HepG2 (cell line): ENCODE data around the gene C5orf24. TPM values are rescaled to one million over a fixed set of nuclear protein-coding genes. Genes with fewer than 3 reads are reported as not detected.

Experiments
- ADNP ChIP-seq: sonication (generic); formaldehyde crosslinking; IDR thresholded peaks from 2 replicates; pipeline ENCODE4 v1.4.0; 2020; ENCODE audit warnings: missing genetic modification reagents
- ARID2 ChIP-seq: sonication (generic); formaldehyde crosslinking; IDR thresholded peaks from 2 replicates; pipeline ENCODE4 v1.8.1; 2022; ENCODE audit warnings: mild to moderate bottlenecking, missing genetic modification reagents, borderline replicate concordance
- ATF6 ChIP-seq: sonication (generic); formaldehyde crosslinking; conservative IDR thresholded peaks from 2 replicates; pipeline ENCODE4 v1.4.0; 2020; ENCODE audit warnings: missing genetic modification reagents
- CREM ChIP-seq, 2 experiments: sonication (generic) in 1 of 2; formaldehyde crosslinking in 1 of 2; IDR thresholded peaks; 2 replicates each; pipeline versions ENCODE4 v1.4.0 to v1.6.1; 2016 to 2020; ENCODE audit warnings: antibody characterized with exemption in 1 of 2, mild to moderate bottlenecking in 1 of 2, missing genetic modification reagents in 1 of 2
- E2F2 ChIP-seq: sonication (generic); formaldehyde crosslinking; IDR thresholded peaks from 2 replicates; pipeline ENCODE4 v1.4.0; 2020; ENCODE audit warnings: missing genetic modification reagents, borderline replicate concordance
- GRHL1 ChIP-seq: sonication (generic); formaldehyde crosslinking; conservative IDR thresholded peaks from 2 replicates; pipeline ENCODE4 v1.8.0; 2022; ENCODE audit warnings: missing genetic modification reagents
- HHEX ChIP-seq: IDR thresholded peaks from 2 replicates; pipeline ENCODE4 v1.6.1; 2016; ENCODE audit warnings: control low read depth
- HIC2 ChIP-seq: sonication (generic); formaldehyde crosslinking; IDR thresholded peaks from 2 replicates; pipeline ENCODE4 v1.9.0; 2022; ENCODE audit warnings: low read depth, missing genetic modification reagents
- MZF1 ChIP-seq: sonication (generic); formaldehyde crosslinking; IDR thresholded peaks from 2 replicates; pipeline ENCODE4 v1.8.1; 2023; ENCODE audit warnings: mild to moderate bottlenecking, missing genetic modification reagents, borderline replicate concordance
- NFATC3 ChIP-seq: sonication (generic); formaldehyde crosslinking; IDR thresholded peaks from 2 replicates; pipeline ENCODE4 v1.5.1; 2020; ENCODE audit warnings: mild to moderate bottlenecking, missing genetic modification reagents
- NR2C2 ChIP-seq: sonication (generic); formaldehyde crosslinking; IDR thresholded peaks from 2 replicates; pipeline ENCODE4 v1.4.0; 2020; ENCODE audit warnings: missing genetic modification reagents, mild to moderate bottlenecking, moderate library complexity, borderline replicate concordance
- RAD21 ChIP-seq: fragments of 450-650 bp; formaldehyde crosslinking; IDR thresholded peaks from 2 replicates; pipeline ENCODE4 v1.5.0; 2020; ENCODE audit warnings: mild to moderate bottlenecking
- SALL1 ChIP-seq: sonication (generic); formaldehyde crosslinking; IDR thresholded peaks from 2 replicates; pipeline ENCODE4 v1.8.0; 2022; ENCODE audit warnings: mild to moderate bottlenecking, missing genetic modification reagents
- TOPORS ChIP-seq: sonication (generic); formaldehyde crosslinking; IDR thresholded peaks from 2 replicates; pipeline ENCODE4 v1.8.0; 2023; ENCODE audit warnings: mild to moderate bottlenecking, missing genetic modification reagents
- ZBTB1 ChIP-seq: sonication (generic); formaldehyde crosslinking; IDR thresholded peaks from 2 replicates; pipeline ENCODE4 v1.4.0; 2020; ENCODE audit warnings: missing genetic modification reagents, borderline replicate concordance
- ZMAT5 ChIP-seq: sonication (generic); formaldehyde crosslinking; IDR thresholded peaks from 2 replicates; pipeline ENCODE4 v1.5.0; 2020; ENCODE audit warnings: mild to moderate bottlenecking, low read depth, missing genetic modification reagents, borderline replicate concordance
- ZNF234 ChIP-seq: sonication (generic); formaldehyde crosslinking; conservative IDR thresholded peaks from 2 replicates; pipeline ENCODE4 v1.5.1; 2020; ENCODE audit warnings: mild to moderate bottlenecking, missing genetic modification reagents
- ZNF260 ChIP-seq: sonication (generic); formaldehyde crosslinking; IDR thresholded peaks from 2 replicates; pipeline ENCODE4 v1.4.0; 2020; ENCODE audit warnings: missing genetic modification reagents, low read depth, mild to moderate bottlenecking, borderline replicate concordance
- ZNF329 ChIP-seq: sonication (generic); formaldehyde crosslinking; IDR thresholded peaks from 2 replicates; pipeline ENCODE4 v1.9.0; 2021; ENCODE audit warnings: low read depth, mild to moderate bottlenecking, missing genetic modification reagents
- ZNF383 ChIP-seq: sonication (generic); formaldehyde crosslinking; IDR thresholded peaks from 2 replicates; pipeline ENCODE4 v1.4.0; 2020; ENCODE audit warnings: missing genetic modification reagents, mild to moderate bottlenecking, borderline replicate concordance
- ZNF615 ChIP-seq: sonication (generic); formaldehyde crosslinking; IDR thresholded peaks from 2 replicates; pipeline ENCODE4 v1.5.0; 2020; ENCODE audit warnings: mild to moderate bottlenecking, missing genetic modification reagents, borderline replicate concordance
- polyA plus RNA-seq, 8 experiments: library from polyadenylated mRNA; depleted of rRNA in 3 of 8; stranded (reverse) in 7 of 8; unstranded in 1 of 8; fragments of >200 nt; fragmentation: Illumina TruSeq in 4 of 8; extraction: Trizol in 4 of 8; gene quantifications; 2 replicates each; pipeline versions ENCODE4 v1.2.1 to v1.2.3, GENCODE V29; 2011 to 2016; ENCODE audit warnings: low read depth in 4 of 8, missing spikeins in 1 of 8, mixed read lengths in 1 of 8; ENCODE audit not compliant: insufficient read depth in 1 of 8
- total RNA-seq, 5 experiments: library from RNA; depleted of rRNA; stranded (reverse); fragments of >200 nt; fragmentation: Illumina TruSeq; extraction: Trizol; gene quantifications; 2 replicates each; pipeline ENCODE4 v1.2.3, GENCODE V29; 2016; ENCODE audit warnings: low read depth in 1 of 5

C5orf24 gene
- total and polyA plus RNA-seq, 2 of the 13 experiments (the other 11 are each of a cell fraction or from before 2014, with no cell fraction given) = 34.6 to 41.5 TPM

GRCh38 chr5:134904610-134905245 is 59.0 kb downstream of the C5orf24 start, which contains the start of gene PCBD2 (continued):
- TF ChIP-seq HIC2 (CRISPR knock-in tag) (peak; percentile 74; the same call in 1 of the 2 replicates), ADNP (0 out of 2 replicates have a peak, but pooled peaks have one; percentile 45), ZBTB1 (CRISPR knock-in tag) (no peak), ZNF234 (CRISPR knock-in tag) (no peak), MZF1 (CRISPR knock-in tag) (no peak), ARID2 (CRISPR knock-in tag) (no peak), RAD21 (CRISPR knock-in tag) (peak; percentile 88), HHEX (no peak), ZNF383 (CRISPR knock-in tag) (peak; percentile 52; the same call in 1 of the 2 replicates), SALL1 (CRISPR knock-in tag) (peak; percentile 85), ZNF260 (CRISPR knock-in tag) (no peak), CREM (IDR thresholded peaks at IDR 0.05) (no peak), CREM (CRISPR knock-in tag; IDR thresholded peaks at IDR 0.05) (no peak), NR2C2 (CRISPR knock-in tag) (peak; percentile 47; the same call in 1 of the 2 replicates), ZNF329 (CRISPR knock-in tag) (0 out of 2 replicates have a peak, but pooled peaks have one; percentile 36), TOPORS (CRISPR knock-in tag) (peak; percentile 95), E2F2 (CRISPR knock-in tag) (no peak), ZNF615 (CRISPR knock-in tag) (0 out of 2 replicates have a peak, but pooled peaks have one; percentile 75), ZMAT5 (CRISPR knock-in tag) (no peak), NFATC3 (CRISPR knock-in tag) (no peak), ATF6 (CRISPR knock-in tag) (no peak), GRHL1 (no peak)
